ENCODE data around the gene FBXL15.
A peak's percentile ranks its signal among the peaks of the same experiment; 100 is the strongest.

FBXL15 gene

GRCh38 chr10:102394801-102395399 is 25.7 kb upstream of the FBXL15 start:
- Mint-ChIP-seq H3K9me3 (no peaks in the 10 kb centered on the region), H3K4me3 (peak overlapping the region; percentile 97), H3K4me1 (ENCODE audit: low read depth) (peaks cover 52% of the 10 kb centered on the region), H3K36me3 (ENCODE audit: low read depth) (peaks cover 52% of the 10 kb centered on the region), H3K27ac (peak overlapping the region; percentile 99), H3K27me3 (no peaks in the 10 kb centered on the region)
- no peak for DNase-seq

- Mint-ChIP-seq H3K4me3 (peak within 1 kb of the TSS; percentile 97), H3K4me1 (ENCODE audit: low read depth) (peaks cover 58% of the 10 kb centered on the region), H3K27me3 (no peaks in the 10 kb centered on the region), H3K9me3 (no peaks in the 10 kb centered on the region), H3K36me3 (ENCODE audit: low read depth) (peaks cover 60% of the 10 kb centered on the region), H3K27ac (peak within 1 kb of the TSS; percentile 99)
- DNase-seq: peak; percentile 97
Observed at GRCh38 chr10:102395400-102396316, 25.0 kb upstream of the FBXL15 start, which contains the start of gene NFKB2. NFKB2 (plus strand) TSS chr10:102395705; CDS start chr10:102395960, 255 bp downstream.

- H3K4me3 Mint-ChIP-seq: peak overlapping the region; percentile 97
- H3K4me1 Mint-ChIP-seq (ENCODE audit: low read depth): peaks cover 57% of the 10 kb centered on the region
- no peaks in the 10 kb centered on the region for H3K9me3 Mint-ChIP-seq
- no peaks in the 10 kb centered on the region for H3K27me3 Mint-ChIP-seq
- peaks cover 66% of the 10 kb centered on the region for H3K36me3 Mint-ChIP-seq (ENCODE audit: low read depth)
- peak overlapping the region; percentile 99 for H3K27ac Mint-ChIP-seq
- no peak for DNase-seq
Observed at GRCh38 chr10:102396317-102396650, 24.4 kb upstream of the FBXL15 start.

- Mint-ChIP-seq H3K4me3 (peak overlapping the region; percentile 97), H3K27me3 (no peaks in the 10 kb centered on the region), H3K36me3 (ENCODE audit: low read depth) (peaks cover 71% of the 10 kb centered on the region), H3K27ac (peak overlapping the region; percentile 99), H3K4me1 (ENCODE audit: low read depth) (peaks cover 57% of the 10 kb centered on the region), H3K9me3 (no peaks in the 10 kb centered on the region)
- DNase-seq: no peak
Observed at GRCh38 chr10:102396730-102397151, 23.9 kb upstream of the FBXL15 start.

- Mint-ChIP-seq H3K27me3 (no peaks in the 10 kb centered on the region), H3K4me1 (ENCODE audit: low read depth) (peaks cover 56% of the 10 kb centered on the region), H3K4me3 (peak overlapping the region; percentile 97), H3K27ac (peak overlapping the region; percentile 99), H3K9me3 (no peaks in the 10 kb centered on the region), H3K36me3 (ENCODE audit: low read depth) (peaks cover 78% of the 10 kb centered on the region)
- DNase-seq: no peak
Observed at GRCh38 chr10:102397222-102398171, 23.1 kb upstream of the FBXL15 start.

- no peak for DNase-seq
- Mint-ChIP-seq H3K27me3 (no peaks in the 10 kb centered on the region), H3K27ac (peak overlapping the region; percentile 99), H3K36me3 (ENCODE audit: low read depth) (peaks cover 83% of the 10 kb centered on the region), H3K4me1 (ENCODE audit: low read depth) (peaks cover 49% of the 10 kb centered on the region), H3K9me3 (no peaks in the 10 kb centered on the region), H3K4me3 (peak overlapping the region; percentile 97)
Observed at GRCh38 chr10:102398172-102399020, 22.2 kb upstream of the FBXL15 start.

GRCh38 chr10:102399217-102400021 is 21.2 kb upstream of the FBXL15 start:
- Mint-ChIP-seq H3K9me3 (no peaks in the 10 kb centered on the region), H3K36me3 (ENCODE audit: low read depth) (peaks cover 89% of the 10 kb centered on the region), H3K4me3 (peak overlapping the region; percentile 97), H3K4me1 (ENCODE audit: low read depth) (peaks cover 47% of the 10 kb centered on the region), H3K27me3 (no peaks in the 10 kb centered on the region), H3K27ac (peak overlapping the region; percentile 99)
- DNase-seq: peak; percentile 92

GRCh38 chr10:102400076-102400475 is 20.6 kb upstream of the FBXL15 start:
- H3K4me3 Mint-ChIP-seq: peak overlapping the region; percentile 97
- no peaks in the 10 kb centered on the region for H3K27me3 Mint-ChIP-seq
- H3K36me3 Mint-ChIP-seq (ENCODE audit: low read depth): peaks cover 87% of the 10 kb centered on the region
- no peak for DNase-seq
- peaks cover 47% of the 10 kb centered on the region for H3K4me1 Mint-ChIP-seq (ENCODE audit: low read depth)
- H3K27ac Mint-ChIP-seq: peak overlapping the region; percentile 84
- no peaks in the 10 kb centered on the region for H3K9me3 Mint-ChIP-seq

GRCh38 chr10:102400598-102401341 is 19.9 kb upstream of the FBXL15 start:
- H3K27me3 Mint-ChIP-seq: no peaks in the 10 kb centered on the region
- no peak for DNase-seq
- peak overlapping the region; percentile 77 for H3K27ac Mint-ChIP-seq
- peaks cover 47% of the 10 kb centered on the region for H3K4me1 Mint-ChIP-seq (ENCODE audit: low read depth)
- H3K9me3 Mint-ChIP-seq: no peaks in the 10 kb centered on the region
- H3K36me3 Mint-ChIP-seq (ENCODE audit: low read depth): peaks cover 83% of the 10 kb centered on the region
- H3K4me3 Mint-ChIP-seq: peak overlapping the region; percentile 97

GRCh38 chr10:102401342-102401654 is 19.3 kb upstream of the FBXL15 start:
- DNase-seq: no peak
- Mint-ChIP-seq H3K36me3 (ENCODE audit: low read depth) (peaks cover 78% of the 10 kb centered on the region), H3K27me3 (no peaks in the 10 kb centered on the region), H3K4me3 (no peak overlapping the region), H3K4me1 (ENCODE audit: low read depth) (peaks cover 44% of the 10 kb centered on the region), H3K27ac (no peak overlapping the region), H3K9me3 (no peaks in the 10 kb centered on the region)

GRCh38 chr10:102401735-102402511 is 18.7 kb upstream of the FBXL15 start:
- peak overlapping the region; percentile 55 for H3K27ac Mint-ChIP-seq
- H3K9me3 Mint-ChIP-seq: no peaks in the 10 kb centered on the region
- peaks cover 37% of the 10 kb centered on the region for H3K4me1 Mint-ChIP-seq (ENCODE audit: low read depth)
- H3K27me3 Mint-ChIP-seq: no peaks in the 10 kb centered on the region
- no peak for DNase-seq
- peaks cover 71% of the 10 kb centered on the region for H3K36me3 Mint-ChIP-seq (ENCODE audit: low read depth)
- no peak overlapping the region for H3K4me3 Mint-ChIP-seq

GRCh38 chr10:102402512-102402896 is 18.1 kb upstream of the FBXL15 start:
- peak overlapping the region; percentile 55 for H3K27ac Mint-ChIP-seq
- peaks cover 34% of the 10 kb centered on the region for H3K4me1 Mint-ChIP-seq (ENCODE audit: low read depth)
- no peaks in the 10 kb centered on the region for H3K9me3 Mint-ChIP-seq
- no peak for DNase-seq
- H3K4me3 Mint-ChIP-seq: no peak overlapping the region
- H3K27me3 Mint-ChIP-seq: no peaks in the 10 kb centered on the region
- peaks cover 66% of the 10 kb centered on the region for H3K36me3 Mint-ChIP-seq (ENCODE audit: low read depth)

All from activated T-cell treated with anti-CD3 and anti-CD28 coated beads, Interleukin-2, amount 50 U/mL, for 24 hours (primary cell).